ENCODE results near the gene PHB1. TPM values are rescaled to one million over a fixed set of nuclear protein-coding genes. Genes with fewer than 3 reads are reported as not detected.

Gene PHB1
- total RNA-seq, 2 donors from 2014 or later: 122 to 332 TPM

DNA sequence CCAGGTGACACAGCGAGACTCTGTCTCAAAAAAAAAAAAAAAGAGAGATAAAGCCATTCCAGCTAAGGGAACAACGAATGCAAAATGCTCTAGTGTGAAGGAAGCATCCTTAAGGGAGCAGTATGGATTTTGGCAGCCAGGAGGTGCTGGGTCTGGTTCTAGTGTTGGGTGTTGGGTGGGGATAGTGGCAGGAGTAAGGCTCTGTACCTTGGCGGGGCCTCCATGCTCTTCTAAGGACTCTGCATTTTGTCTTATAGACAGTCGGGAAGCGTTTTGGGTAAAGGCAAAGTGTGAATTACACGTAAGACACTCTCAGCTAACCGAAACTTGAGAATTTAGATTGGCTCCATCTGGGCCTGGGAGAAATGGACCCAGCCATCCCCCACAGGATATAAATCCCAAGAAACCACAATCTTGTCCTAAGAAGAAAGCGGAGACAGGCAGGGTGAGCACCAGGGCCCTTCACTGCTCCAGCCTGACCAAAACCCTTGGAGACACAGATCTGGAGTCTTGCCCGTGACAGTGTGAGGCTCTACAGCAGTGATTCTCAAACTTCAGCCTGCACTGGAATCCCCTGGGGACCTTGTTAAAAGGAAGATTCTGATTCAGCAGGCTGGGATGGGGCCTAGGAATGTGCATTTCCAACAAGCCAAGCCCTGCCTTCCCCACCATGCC is 33.1 kb upstream of the PHB1 start:
- no peak for ATAC-seq (replicated peaks)

DNA sequence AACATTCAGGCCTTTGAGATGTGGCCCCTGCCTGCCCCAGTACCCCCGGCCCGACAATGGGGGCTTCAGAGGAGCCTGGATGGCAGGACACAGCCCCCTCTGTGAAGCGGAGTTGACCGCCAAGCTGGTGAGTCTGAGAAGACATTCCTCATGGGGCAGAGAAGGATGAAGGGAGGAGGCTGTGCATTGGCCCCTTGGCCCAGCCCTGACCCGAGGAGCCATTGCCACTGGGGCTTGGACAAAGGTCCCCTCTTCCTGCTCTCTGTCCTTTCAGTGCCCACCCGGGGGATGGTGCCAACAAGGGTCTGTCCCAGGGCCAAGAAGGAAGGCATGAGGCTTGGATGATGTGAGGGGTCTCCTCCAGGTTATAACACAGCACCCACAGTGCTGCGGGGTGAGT is 30.9 kb upstream of the PHB1 start:
- no peak for ATAC-seq (replicated peaks)
- Mint-ChIP-seq H3K4me1 (no peaks in the 10 kb centered on the region), H3K36me3 (ENCODE audit: low read depth) (no peaks in the 10 kb centered on the region), H3K27me3 (peaks cover 26% of the 10 kb centered on the region), H3K27ac (no peak overlapping the region), H3K9me3 (no peaks in the 10 kb centered on the region), H3K4me3 (no peak overlapping the region)

More for the DNA sequence above, 33.1 kb upstream of the PHB1 start:
- no peaks in the 10 kb centered on the region for H3K36me3 Mint-ChIP-seq (ENCODE audit: low read depth)
- peaks cover 13% of the 10 kb centered on the region for H3K27me3 Mint-ChIP-seq
- no peak overlapping the region for H3K27ac Mint-ChIP-seq
- H3K9me3 Mint-ChIP-seq: no peaks in the 10 kb centered on the region
- H3K4me3 Mint-ChIP-seq: no peak overlapping the region
- no peaks in the 10 kb centered on the region for H3K4me1 Mint-ChIP-seq

DNA sequence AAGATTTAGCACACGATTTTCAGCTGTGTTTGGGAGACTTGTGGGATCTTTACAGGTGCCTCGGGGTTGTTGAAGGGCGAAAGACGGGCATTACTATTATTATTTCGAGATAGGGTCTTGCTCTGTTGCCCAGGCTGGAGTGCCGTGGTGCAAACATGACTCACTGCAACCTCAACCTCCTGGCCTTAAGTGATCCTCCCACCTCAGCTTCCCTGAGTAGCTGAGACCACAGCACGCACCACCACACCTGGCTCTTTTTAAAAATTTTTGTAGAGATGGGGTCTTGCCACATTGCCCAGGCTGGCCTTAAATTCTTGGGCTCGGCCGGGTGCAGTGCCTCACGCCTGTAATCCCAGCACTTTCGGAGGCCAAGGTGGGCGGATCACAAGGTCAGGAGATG is 29.7 kb upstream of the PHB1 start:
- H3K27ac Mint-ChIP-seq: no peak overlapping the region
- peaks cover 34% of the 10 kb centered on the region for H3K27me3 Mint-ChIP-seq
- no peak for ATAC-seq (replicated peaks)
- H3K9me3 Mint-ChIP-seq: no peaks in the 10 kb centered on the region
- H3K36me3 Mint-ChIP-seq (ENCODE audit: low read depth): no peaks in the 10 kb centered on the region
- no peaks in the 10 kb centered on the region for H3K4me1 Mint-ChIP-seq
- no peak overlapping the region for H3K4me3 Mint-ChIP-seq

GRCh38 chr17:49443862-49444261 is 29.2 kb upstream of the PHB1 start:
- ATAC-seq (replicated peaks): no peak
- Mint-ChIP-seq H3K36me3 (ENCODE audit: low read depth) (no peaks in the 10 kb centered on the region), H3K27me3 (peaks cover 38% of the 10 kb centered on the region), H3K9me3 (no peaks in the 10 kb centered on the region), H3K4me1 (no peaks in the 10 kb centered on the region), H3K27ac (no peak overlapping the region), H3K4me3 (no peak overlapping the region)

- H3K4me1 Mint-ChIP-seq: no peaks in the 10 kb centered on the region
- no peak for ATAC-seq (replicated peaks)
- no peaks in the 10 kb centered on the region for H3K36me3 Mint-ChIP-seq (ENCODE audit: low read depth)
- peaks cover 45% of the 10 kb centered on the region for H3K27me3 Mint-ChIP-seq
- no peak overlapping the region for H3K4me3 Mint-ChIP-seq
- no peaks in the 10 kb centered on the region for H3K9me3 Mint-ChIP-seq
- no peak overlapping the region for H3K27ac Mint-ChIP-seq
Observed at GRCh38 chr17:49442041-49442440, 27.4 kb upstream of the PHB1 start.

GRCh38 chr17:49441578-49441977 is 26.9 kb upstream of the PHB1 start:
- Mint-ChIP-seq H3K4me1 (no peaks in the 10 kb centered on the region), H3K4me3 (no peak overlapping the region), H3K9me3 (no peaks in the 10 kb centered on the region), H3K36me3 (ENCODE audit: low read depth) (no peaks in the 10 kb centered on the region), H3K27ac (no peak overlapping the region), H3K27me3 (peaks cover 49% of the 10 kb centered on the region)
- no peak for ATAC-seq (replicated peaks)

DNA sequence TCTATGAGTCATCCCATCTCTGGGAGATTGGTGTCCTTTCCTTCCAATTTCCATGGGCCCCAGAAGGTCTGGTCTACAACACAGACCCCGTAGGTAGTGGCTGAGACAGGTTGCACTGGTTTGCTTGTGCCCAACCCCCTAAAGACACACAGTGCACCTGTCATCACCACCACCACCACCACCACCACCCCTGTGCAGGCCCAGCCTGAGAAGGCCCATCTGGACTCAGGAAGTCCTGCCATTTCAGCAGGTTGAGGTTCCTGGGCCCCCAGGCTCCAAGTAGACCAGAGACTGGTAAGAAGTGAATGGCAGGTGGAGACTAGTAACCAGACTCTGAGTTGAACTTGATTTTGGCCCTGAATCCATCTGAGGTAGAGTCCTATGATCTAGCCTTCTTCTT is 25.9 kb upstream of the PHB1 start:
- H3K27ac Mint-ChIP-seq: no peak overlapping the region
- ATAC-seq (replicated peaks): no peak
- H3K27me3 Mint-ChIP-seq: peaks cover 49% of the 10 kb centered on the region
- no peaks in the 10 kb centered on the region for H3K4me1 Mint-ChIP-seq
- no peaks in the 10 kb centered on the region for H3K9me3 Mint-ChIP-seq
- H3K4me3 Mint-ChIP-seq: no peak overlapping the region
- H3K36me3 Mint-ChIP-seq (ENCODE audit: low read depth): no peaks in the 10 kb centered on the region

DNA sequence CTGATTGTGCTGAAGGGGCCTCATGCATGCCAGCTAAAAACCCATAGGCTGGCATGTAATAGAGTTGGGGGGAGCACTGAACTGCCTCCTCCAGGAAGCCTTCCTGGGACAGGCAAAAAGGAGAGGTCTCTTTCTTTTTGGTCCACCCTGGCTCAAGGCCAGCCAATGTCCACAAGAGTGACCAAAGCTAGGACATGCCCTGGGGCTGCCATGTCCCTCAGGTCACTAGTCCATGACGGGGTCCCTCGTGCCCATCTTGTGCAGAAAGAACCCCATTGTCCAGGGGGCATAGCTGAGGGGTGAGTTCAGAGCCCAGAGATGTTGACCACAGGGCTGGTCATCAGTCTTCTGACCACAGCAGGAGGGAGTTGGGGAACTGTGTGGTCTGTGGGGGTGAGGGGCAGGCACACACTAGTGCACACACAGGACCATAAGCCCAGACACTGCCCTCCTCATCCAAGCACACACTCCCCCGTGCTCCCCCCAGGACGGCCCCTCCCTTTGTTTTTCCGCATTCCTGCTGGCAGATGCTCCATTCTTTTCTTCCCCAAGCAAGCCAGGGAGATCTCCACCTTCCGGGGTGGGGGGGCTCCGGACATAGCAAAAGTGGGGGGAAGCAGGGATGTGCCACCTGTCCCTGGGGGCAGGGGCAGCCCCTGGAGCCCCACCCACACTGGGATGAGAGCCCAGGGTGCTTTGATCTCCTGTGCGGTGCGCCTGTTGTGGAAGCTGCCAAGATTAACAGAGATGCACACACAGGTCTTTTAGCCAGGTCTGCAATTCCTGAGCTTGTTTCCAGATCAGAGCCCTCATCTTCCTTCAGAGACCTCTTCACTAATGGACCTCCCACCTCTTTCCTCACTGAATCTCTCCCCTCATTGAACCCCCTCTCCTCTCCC is 25.2 kb upstream of the PHB1 start:
- H3K4me1 Mint-ChIP-seq: no peaks in the 10 kb centered on the region
- ATAC-seq (replicated peaks): no peak
- H3K27ac Mint-ChIP-seq: no peak overlapping the region
- no peaks in the 10 kb centered on the region for H3K36me3 Mint-ChIP-seq (ENCODE audit: low read depth)
- H3K27me3 Mint-ChIP-seq: peaks cover 49% of the 10 kb centered on the region
- no peaks in the 10 kb centered on the region for H3K9me3 Mint-ChIP-seq
- no peak overlapping the region for H3K4me3 Mint-ChIP-seq

DNA sequence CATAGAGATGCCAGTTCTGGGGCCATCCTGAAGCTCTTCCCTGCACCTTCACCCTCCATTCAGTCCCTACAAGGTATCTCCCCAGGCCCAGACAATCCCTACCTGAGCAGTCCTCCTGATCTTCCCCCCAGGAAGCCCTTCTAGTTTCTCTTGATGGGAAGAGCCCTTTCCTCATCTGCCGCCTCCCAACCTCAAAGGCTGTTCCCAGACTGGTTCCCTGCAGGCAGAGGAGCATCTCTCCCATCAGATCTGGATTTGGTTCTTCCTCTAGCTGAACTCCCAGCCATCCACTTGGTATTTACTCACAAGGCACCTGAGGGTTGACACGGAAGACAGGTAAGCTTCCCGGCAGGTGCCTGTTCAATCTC is 24.6 kb upstream of the PHB1 start:
- H3K36me3 Mint-ChIP-seq (ENCODE audit: low read depth): no peaks in the 10 kb centered on the region
- no peaks in the 10 kb centered on the region for H3K4me1 Mint-ChIP-seq
- H3K27me3 Mint-ChIP-seq: peaks cover 47% of the 10 kb centered on the region
- no peak overlapping the region for H3K4me3 Mint-ChIP-seq
- ATAC-seq (replicated peaks): no peak
- no peak overlapping the region for H3K27ac Mint-ChIP-seq
- H3K9me3 Mint-ChIP-seq: no peaks in the 10 kb centered on the region

DNA sequence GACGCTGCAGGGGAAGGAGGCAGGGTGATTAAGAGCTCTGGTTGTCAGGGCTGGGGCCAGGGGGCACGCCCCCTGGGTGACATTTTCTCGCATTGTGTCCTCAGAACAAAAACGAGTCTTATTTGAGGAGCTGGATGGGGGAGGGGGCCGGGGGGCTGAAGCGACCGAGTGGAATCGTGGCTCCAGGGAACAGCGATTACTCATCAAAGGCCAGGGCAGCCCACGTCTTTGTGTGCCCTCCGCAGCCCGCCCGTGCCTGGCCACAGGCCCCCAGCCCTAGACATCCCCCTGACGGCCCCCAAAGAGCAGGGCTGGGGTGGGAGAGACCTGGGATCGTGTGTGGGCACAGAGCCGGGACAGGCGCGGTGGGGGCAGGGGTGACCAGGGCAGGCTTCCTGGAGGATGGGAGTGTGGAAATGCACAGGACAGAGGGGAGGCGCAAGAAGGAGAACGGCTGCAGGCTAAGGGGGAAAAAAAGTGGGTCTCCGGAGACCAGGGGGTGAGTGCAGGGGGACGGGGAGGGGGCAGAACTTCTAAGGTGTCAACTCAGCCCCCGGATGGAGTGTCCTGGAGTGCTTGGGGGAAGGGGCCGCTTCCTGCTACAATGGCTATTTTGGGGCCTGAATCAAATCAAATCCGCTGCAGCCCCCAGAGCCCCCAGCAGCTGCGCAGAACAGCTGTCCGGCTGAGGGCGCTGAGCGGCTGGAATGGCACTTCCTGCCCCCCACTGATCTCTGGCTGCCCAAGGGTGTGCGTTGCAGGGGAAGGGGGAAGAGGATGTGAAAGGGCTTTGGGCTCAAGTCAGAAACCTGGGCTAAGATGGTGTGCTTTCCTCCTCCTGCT is 24.0 kb upstream of the PHB1 start:
- Mint-ChIP-seq H3K9me3 (no peaks in the 10 kb centered on the region), H3K27me3 (peaks cover 46% of the 10 kb centered on the region), H3K36me3 (ENCODE audit: low read depth) (no peaks in the 10 kb centered on the region), H3K4me1 (no peaks in the 10 kb centered on the region), H3K27ac (no peak overlapping the region), H3K4me3 (no peak overlapping the region)
- ATAC-seq (replicated peaks): no peak

- Mint-ChIP-seq H3K4me3 (no peak overlapping the region), H3K4me1 (no peaks in the 10 kb centered on the region), H3K36me3 (ENCODE audit: low read depth) (no peaks in the 10 kb centered on the region), H3K27ac (no peak overlapping the region), H3K9me3 (no peaks in the 10 kb centered on the region), H3K27me3 (peaks cover 40% of the 10 kb centered on the region)
- ATAC-seq (replicated peaks): no peak
Observed at GRCh38 chr17:49437696-49438435, 23.2 kb upstream of the PHB1 start.

- no peak overlapping the region for H3K4me3 Mint-ChIP-seq
- no peaks in the 10 kb centered on the region for H3K9me3 Mint-ChIP-seq
- no peak overlapping the region for H3K27ac Mint-ChIP-seq
- H3K36me3 Mint-ChIP-seq (ENCODE audit: low read depth): no peaks in the 10 kb centered on the region
- peaks cover 29% of the 10 kb centered on the region for H3K27me3 Mint-ChIP-seq
- no peaks in the 10 kb centered on the region for H3K4me1 Mint-ChIP-seq
- ATAC-seq (replicated peaks): no peak
Observed at GRCh38 chr17:49436174-49436573, 21.5 kb upstream of the PHB1 start.

DNA sequence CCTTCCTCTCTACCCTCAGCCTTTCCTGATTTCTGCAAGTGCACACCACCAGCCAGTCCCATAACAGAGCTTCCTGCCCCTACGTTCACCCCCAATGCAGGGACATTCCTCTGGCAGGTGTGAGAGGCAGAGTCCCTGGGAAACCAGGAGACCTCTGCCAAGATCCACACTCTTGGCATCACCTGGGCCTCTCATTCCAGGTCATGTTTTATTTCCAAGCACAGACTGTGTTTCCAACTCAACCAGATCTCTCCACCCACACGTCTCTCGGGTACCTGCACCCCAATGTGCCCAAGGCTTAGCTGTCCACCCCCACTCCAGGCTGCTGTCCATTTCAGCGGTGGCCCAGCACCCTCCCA is 21.0 kb upstream of the PHB1 start:
- no peak for ATAC-seq (replicated peaks)
- no peaks in the 10 kb centered on the region for H3K4me1 Mint-ChIP-seq
- H3K27ac Mint-ChIP-seq: no peak overlapping the region
- no peaks in the 10 kb centered on the region for H3K36me3 Mint-ChIP-seq (ENCODE audit: low read depth)
- H3K4me3 Mint-ChIP-seq: no peak overlapping the region
- peaks cover 26% of the 10 kb centered on the region for H3K27me3 Mint-ChIP-seq
- no peaks in the 10 kb centered on the region for H3K9me3 Mint-ChIP-seq
